HG02610 (cell line): ENCODE measurements around the gene RIMS3.
A peak's percentile ranks its signal among the peaks of the same experiment; 100 is the strongest.
"Not testable (repeated sequence)": the region's sequence is repeated elsewhere in the genome, so short reads cannot be mapped to it uniquely, and the experiment has no call there.

ENCODE experiments used
- ATAC-seq: cut with Tn5 transposase; IDR thresholded peaks from one replicate; pipeline ENCODE4 v1.9.1; 2021; ENCODE audit warnings: mild to moderate bottlenecking, moderate library complexity; ENCODE audit not compliant: unreplicated experiment

RIMS3 gene

GRCh38 chr1:40633523-40633922 lies 32.0 kb downstream of the RIMS3 start:
- ATAC-seq = no peak

GRCh38 chr1:40630488-40631223 lies 34.8 kb downstream of the RIMS3 start:
- ATAC-seq = no peak

DNA sequence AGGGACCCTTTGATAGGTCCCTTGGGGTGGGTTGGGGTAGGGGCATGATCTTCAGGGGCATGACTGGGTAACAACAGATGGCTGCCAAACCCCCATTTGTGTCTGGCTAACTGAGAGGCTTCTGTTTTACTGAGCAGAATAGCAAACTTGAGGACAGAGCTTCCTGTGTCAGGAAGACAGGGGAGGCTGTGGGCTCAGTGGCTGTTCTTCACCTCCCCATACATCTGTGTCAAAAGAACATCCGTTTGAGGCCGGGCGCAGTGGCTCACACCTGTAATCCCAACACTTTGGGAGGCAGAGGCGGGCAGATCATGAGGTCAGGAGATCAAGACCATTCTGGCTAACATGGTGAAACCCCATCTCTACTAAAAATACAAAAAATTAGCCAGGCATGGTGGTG lies 35.9 kb downstream of the RIMS3 start:
- not testable (repeated sequence) for ATAC-seq

- ATAC-seq = no peak
Observed at GRCh38 chr1:40628903-40629292, 36.6 kb downstream of the RIMS3 start.

DNA sequence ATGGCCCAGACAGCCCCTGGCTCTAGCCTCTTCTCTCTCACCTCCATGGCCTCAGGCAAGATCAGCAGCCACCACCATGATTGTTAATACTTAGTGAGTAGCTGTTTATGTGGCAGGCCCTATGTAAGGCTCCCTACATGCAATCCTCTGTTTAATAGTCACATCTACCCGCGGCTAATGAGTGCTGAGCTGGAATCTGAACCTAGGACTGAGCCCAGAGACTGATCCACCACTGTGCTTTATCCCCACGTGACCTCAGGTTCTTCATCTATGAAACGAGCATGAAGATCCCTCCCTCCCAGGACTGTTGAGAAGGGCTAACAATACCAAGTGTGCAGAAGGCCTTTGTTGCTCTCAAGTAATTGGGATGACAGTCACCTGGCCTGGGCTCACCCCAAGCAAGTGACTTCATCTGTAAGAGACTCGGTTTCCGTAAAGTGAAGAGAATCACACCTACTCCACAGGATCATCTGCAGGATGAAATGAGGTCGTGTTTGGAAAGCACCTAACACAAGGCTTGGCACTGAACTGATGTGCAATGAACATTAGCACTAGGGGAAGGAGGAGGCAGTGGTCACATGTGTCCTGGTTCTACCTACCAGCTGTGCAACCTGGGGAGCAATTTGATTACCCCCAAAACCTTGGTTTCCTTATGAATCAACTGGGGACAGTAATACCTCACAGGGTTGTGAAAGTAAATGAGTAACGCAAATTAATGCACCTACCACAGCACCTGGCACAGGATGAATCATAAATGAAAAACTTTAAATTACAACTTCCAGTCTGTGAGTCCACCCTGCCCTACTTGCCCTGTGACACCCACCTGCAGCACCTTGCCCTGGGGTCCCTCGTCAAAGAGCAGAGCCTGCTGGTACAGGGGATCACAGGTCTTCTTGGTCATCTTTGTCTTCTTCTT lies 37.2 kb downstream of the RIMS3 start:
- ATAC-seq = peak; percentile 78

DNA sequence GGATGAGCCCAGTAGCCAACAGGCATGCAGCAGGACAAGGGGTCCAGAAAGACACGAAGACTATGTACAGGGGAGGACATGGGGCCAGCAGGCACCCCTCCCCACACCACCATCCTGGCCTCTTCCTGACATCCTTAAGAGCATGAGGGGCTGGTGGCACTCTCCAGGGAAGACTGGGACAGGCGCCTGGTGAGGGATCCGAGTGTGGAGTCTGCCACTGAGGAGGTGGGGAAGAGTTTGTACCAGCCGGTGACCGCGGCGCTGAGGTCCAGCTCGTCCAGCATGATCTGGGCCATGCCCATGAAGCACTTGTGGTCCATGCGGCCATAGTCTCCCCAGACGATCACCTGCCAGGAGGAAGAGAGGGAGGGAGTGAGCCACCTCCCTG lies 39.1 kb downstream of the RIMS3 start:
- no peak for ATAC-seq

DNA sequence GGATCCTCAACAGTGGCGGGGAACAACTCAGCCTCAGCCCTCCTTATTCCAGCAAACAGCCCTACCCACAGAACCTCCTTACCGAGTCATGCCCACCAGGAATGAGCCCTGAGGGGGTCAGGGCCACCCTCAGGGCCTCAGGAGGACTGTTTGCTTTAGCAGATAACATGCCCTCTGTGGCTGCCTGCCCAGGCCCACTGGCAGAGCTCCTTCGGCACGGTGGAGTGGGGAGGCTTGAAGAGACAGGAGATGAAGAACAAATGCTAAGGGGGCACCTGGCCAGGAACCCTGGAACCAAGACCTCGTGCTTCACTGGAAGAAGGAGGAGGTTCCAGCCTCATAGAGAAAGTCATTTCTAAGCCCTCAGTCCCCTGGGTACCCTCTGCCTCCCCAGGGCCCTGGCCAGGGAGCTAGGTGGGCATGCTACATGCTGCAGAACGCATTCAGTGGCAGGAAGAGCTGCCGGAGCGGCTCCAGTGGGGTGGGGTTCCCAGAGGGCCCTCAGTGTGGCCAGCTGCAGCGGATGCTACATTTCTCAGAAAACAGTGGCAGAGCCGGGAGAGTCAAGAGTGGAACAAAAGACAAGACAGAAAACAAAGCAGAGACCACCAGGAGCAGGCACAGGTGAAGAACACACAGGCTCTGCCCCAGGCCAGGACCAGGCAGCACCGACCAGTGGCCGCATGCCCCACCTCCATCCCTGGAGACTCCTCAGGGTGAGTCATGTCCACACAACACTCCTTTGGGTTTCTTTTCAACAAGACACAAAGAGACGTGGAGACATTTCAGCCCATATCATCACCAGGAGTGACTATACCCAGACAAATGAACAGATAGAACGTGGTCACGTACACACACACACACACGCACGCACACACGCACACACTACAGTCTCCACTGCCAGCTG lies 39.8 kb downstream of the RIMS3 start:
- no peak for ATAC-seq

DNA sequence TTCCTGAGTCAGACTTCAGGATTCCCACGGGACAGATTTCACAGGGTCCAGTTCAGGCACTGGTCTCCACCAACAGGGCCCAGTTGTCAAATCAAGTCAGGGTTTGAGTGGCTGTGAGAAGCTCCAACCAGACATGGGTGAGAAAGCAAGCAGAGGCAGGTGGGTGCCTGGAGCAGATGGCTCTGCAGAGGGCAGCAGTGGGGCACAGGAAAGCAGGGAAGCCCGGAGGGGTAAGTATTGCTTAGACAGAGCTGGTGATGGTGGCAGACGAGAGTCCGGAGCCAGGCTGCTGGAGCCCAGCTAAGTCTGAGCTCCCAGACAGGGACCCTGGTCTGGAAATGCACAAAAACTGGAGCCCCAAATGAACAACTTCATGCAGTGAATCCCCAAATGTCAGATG lies 40.4 kb downstream of the RIMS3 start:
- ATAC-seq = no peak

DNA sequence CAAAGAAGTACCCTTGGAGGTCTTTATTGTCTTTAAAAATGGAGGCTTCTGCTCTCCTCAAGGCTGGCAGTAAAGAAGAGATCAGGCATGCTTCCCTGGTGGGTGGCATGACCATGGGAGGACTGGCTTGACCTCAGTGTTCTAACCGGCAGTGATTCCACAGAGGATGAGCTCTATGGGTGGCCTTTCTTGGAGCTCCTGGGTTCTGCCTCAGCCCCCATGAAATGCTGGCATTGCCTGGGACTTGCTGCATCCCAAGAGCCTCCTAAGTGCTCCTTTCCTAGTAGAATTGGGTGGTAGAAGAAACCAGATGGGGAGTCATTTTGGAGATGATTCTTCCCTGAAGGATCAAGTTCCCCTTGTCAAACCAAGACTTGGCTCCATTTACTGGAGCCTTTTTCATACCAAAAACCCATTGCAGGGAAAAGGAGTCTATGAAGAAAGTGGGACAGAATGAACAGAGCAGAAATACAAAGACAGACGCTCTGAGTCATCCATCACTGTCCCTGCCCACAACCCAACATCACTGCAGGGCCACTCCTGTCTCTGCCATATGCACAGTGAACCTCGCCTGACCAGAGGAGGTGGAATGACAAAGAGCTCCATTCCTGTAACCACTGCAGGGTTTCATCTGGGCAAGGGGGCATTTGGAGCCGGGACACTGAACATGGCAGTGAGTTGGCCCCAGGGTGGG lies 42.4 kb downstream of the RIMS3 start:
- ATAC-seq = no peak

- no peak for ATAC-seq
Observed at GRCh38 chr1:40621821-40622450, 43.5 kb downstream of the RIMS3 start.

GRCh38 chr1:40620586-40621210 lies 44.8 kb downstream of the RIMS3 start:
- no peak for ATAC-seq

- no peak for ATAC-seq
Observed at GRCh38 chr1:40620150-40620549, 45.3 kb downstream of the RIMS3 start.

DNA sequence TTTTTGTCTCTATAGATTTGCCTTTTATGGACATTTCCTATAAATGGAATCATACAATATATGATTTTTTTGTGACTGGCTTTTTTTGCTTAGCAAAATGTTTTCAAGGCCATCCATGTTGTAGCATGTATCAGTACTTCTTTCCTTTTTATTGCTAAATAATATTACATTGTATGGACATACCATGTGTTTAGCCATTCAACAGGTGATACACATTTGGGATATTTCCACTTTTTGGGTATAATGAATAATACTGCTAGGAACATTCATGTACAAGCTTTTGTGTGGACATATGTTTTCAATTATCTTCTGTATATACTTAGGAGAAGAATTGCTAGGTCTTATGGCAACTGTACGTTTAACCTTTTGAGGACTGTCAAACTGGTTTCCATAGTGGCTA lies 47.4 kb downstream of the RIMS3 start:
- ATAC-seq = no peak

GRCh38 chr1:40612345-40612831 lies 53.1 kb downstream of the RIMS3 start:
- peak; percentile 45 for ATAC-seq

- no peak for ATAC-seq
Observed at GRCh38 chr1:40610156-40610555, 55.3 kb downstream of the RIMS3 start.

GRCh38 chr1:40607921-40608320 lies 57.6 kb downstream of the RIMS3 start:
- ATAC-seq = no peak

- no peak for ATAC-seq
Observed at GRCh38 chr1:40606978-40607377, 58.5 kb downstream of the RIMS3 start.

GRCh38 chr1:40606194-40606593 lies 59.3 kb downstream of the RIMS3 start:
- no peak for ATAC-seq

- no peak for ATAC-seq
Observed at GRCh38 chr1:40599926-40600325, 65.6 kb downstream of the RIMS3 start.
